Activated CD4-positive, alpha-beta T cell treated with anti-CD3 and anti-CD28 coated beads for 36 hours (primary cell): ENCODE data around the gene TWF1. TPM values are rescaled to one million over a fixed set of nuclear protein-coding genes. Genes with fewer than 3 reads are reported as not detected.

ENCODE experiments used
- total RNA-seq, 2 experiments: library from RNA; stranded (reverse); gene quantifications; one replicate each; pipeline ENCODE4 v1.2.3, GENCODE V29; 2021

The TWF1 gene
- total RNA-seq, 2 experiments from 2014 or later = 15.5 to 17.4 TPM

Other genes starting within 250 kb of the TWF1 start
- 10 to 100 TPM; 13.2 to 20.2 TPM for gene PUS7L, start 47.5 kb downstream of the TWF1 start, total RNA-seq
- gene IRAK4, start 47.4 kb downstream of the TWF1 start, total RNA-seq = 10 to 100 TPM; 26.8 to 31.1 TPM
- 1 to 10 TPM; 1.4 TPM for gene TMEM117, start 29.8 kb upstream of the TWF1 start, total RNA-seq